Type B pancreatic cell (in vitro differentiated cells): Measurements from ENCODE around the gene RPS6KA1. TPM values are rescaled to one million over a fixed set of nuclear protein-coding genes. Genes with fewer than 3 reads are reported as not detected.

Source experiments
- DNase-seq: peaks from one replicate; pipeline ENCODE4 v3.0.0; 2021; ENCODE audit warnings: mixed read lengths; ENCODE audit not compliant: unreplicated experiment; ENCODE audit errors: extremely low spot score
- H3K27ac Mint-ChIP-seq: 2 replicates; pipeline ENCODE4 v1.8.0; 2021; ENCODE audit warnings: mild to moderate bottlenecking, mixed read lengths
- H3K27me3 Mint-ChIP-seq: 2 replicates; pipeline ENCODE4 v1.8.0; 2021; ENCODE audit warnings: mixed read lengths
- H3K36me3 Mint-ChIP-seq: 2 replicates; pipeline ENCODE4 v1.8.0; 2021; ENCODE audit warnings: mixed read lengths
- H3K4me1 Mint-ChIP-seq: one replicate; pipeline ENCODE4 v1.8.0; 2021; ENCODE audit warnings: mixed read lengths; ENCODE audit not compliant: unreplicated experiment
- H3K4me3 Mint-ChIP-seq: 2 replicates; pipeline ENCODE4 v1.8.0; 2021; ENCODE audit warnings: mild to moderate bottlenecking, mixed read lengths
- H3K9me3 Mint-ChIP-seq: 2 replicates; pipeline ENCODE4 v1.8.0; 2021; ENCODE audit warnings: mixed read lengths
- total RNA-seq: library from RNA; stranded (reverse); gene quantifications from 2 replicates; pipeline ENCODE4 v1.2.1, GENCODE V29; 2021; ENCODE audit warnings: low replicate concordance
- TF ChIP-seq, protein P1 (sequence below): fragments of 200-600 bp; sonication (generic); conservative IDR thresholded peaks from 2 replicates; pipeline ENCODE4 v1.5.0; 2021; ENCODE audit warnings: antibody characterized with exemption, mild to moderate bottlenecking

Gene RPS6KA1
- total RNA-seq, 1 donor from 2014 or later: 27.7 TPM

GRCh38 chr1:26537951-26538352 lies 8.4 kb downstream of the RPS6KA1 start:
- no peak for DNase-seq
- TF ChIP-seq, protein P1, sequence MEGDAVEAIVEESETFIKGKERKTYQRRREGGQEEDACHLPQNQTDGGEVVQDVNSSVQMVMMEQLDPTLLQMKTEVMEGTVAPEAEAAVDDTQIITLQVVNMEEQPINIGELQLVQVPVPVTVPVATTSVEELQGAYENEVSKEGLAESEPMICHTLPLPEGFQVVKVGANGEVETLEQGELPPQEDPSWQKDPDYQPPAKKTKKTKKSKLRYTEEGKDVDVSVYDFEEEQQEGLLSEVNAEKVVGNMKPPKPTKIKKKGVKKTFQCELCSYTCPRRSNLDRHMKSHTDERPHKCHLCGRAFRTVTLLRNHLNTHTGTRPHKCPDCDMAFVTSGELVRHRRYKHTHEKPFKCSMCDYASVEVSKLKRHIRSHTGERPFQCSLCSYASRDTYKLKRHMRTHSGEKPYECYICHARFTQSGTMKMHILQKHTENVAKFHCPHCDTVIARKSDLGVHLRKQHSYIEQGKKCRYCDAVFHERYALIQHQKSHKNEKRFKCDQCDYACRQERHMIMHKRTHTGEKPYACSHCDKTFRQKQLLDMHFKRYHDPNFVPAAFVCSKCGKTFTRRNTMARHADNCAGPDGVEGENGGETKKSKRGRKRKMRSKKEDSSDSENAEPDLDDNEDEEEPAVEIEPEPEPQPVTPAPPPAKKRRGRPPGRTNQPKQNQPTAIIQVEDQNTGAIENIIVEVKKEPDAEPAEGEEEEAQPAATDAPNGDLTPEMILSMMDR: peak; percentile 33
- Mint-ChIP-seq H3K36me3 (no peaks in the 10 kb centered on the region), H3K4me1 (peaks cover 15% of the 10 kb centered on the region), H3K4me3 (no peak overlapping the region), H3K27ac (no peak overlapping the region), H3K9me3 (no peaks in the 10 kb centered on the region), H3K27me3 (no peaks in the 10 kb centered on the region)

- TF ChIP-seq, protein P1: peak; percentile 66
- no peak for DNase-seq
- Mint-ChIP-seq H3K27ac (no peak overlapping the region), H3K4me1 (peaks cover 15% of the 10 kb centered on the region), H3K36me3 (no peaks in the 10 kb centered on the region), H3K9me3 (no peaks in the 10 kb centered on the region), H3K4me3 (no peak overlapping the region), H3K27me3 (no peaks in the 10 kb centered on the region)
Observed at GRCh38 chr1:26538480-26539412, 9.2 kb downstream of the RPS6KA1 start.

GRCh38 chr1:26539722-26540121 lies 10.2 kb downstream of the RPS6KA1 start:
- Mint-ChIP-seq H3K4me3 (no peak overlapping the region), H3K4me1 (peaks cover 11% of the 10 kb centered on the region), H3K27ac (no peak overlapping the region), H3K27me3 (no peaks in the 10 kb centered on the region), H3K9me3 (no peaks in the 10 kb centered on the region), H3K36me3 (peaks cover 1% of the 10 kb centered on the region)
- TF ChIP-seq, protein P1: no peak
- no peak for DNase-seq

DNA sequence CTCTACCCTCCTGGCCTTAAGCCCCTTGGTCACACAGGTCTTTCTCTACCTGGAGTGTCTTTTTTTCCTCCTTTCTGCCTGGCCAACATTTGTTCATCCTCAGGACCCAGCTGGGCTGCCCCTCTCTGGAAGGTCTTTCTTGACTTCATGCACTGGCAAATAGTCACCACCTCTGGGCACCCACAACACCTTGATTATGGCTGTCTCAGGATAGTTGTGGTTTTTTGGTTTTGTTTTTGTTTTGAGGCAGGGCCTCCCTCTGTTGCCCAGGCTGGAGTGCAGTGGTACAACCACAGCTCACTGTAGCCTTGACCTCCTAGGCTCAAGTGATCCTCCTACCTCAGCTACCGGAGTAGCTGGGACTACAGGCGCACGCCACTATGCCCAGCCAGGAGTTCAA lies 10.8 kb downstream of the RPS6KA1 start:
- Mint-ChIP-seq H3K9me3 (no peaks in the 10 kb centered on the region), H3K27me3 (no peaks in the 10 kb centered on the region)

GRCh38 chr1:26541431-26541815 lies 11.9 kb downstream of the RPS6KA1 start:
- TF ChIP-seq, protein P1: no peak
- H3K36me3 Mint-ChIP-seq: peaks cover 3% of the 10 kb centered on the region
- peaks cover 11% of the 10 kb centered on the region for H3K4me1 Mint-ChIP-seq
- H3K27ac Mint-ChIP-seq: no peak overlapping the region
- H3K9me3 Mint-ChIP-seq: no peaks in the 10 kb centered on the region
- no peaks in the 10 kb centered on the region for H3K27me3 Mint-ChIP-seq
- no peak overlapping the region for H3K4me3 Mint-ChIP-seq
- DNase-seq: no peak

More for the DNA sequence above, 10.8 kb downstream of the RPS6KA1 start:
- DNase-seq: no peak
- no peak overlapping the region for H3K4me3 Mint-ChIP-seq
- TF ChIP-seq, protein P1: no peak
- H3K27ac Mint-ChIP-seq: no peak overlapping the region
- H3K4me1 Mint-ChIP-seq: peaks cover 11% of the 10 kb centered on the region
- peaks cover 3% of the 10 kb centered on the region for H3K36me3 Mint-ChIP-seq
